K562 (cell line): ENCODE measurements around the gene BIRC5. TPM values are rescaled to one million over a fixed set of nuclear protein-coding genes. Genes with fewer than 3 reads are reported as not detected.

Experiments
- ATAC-seq: fragments of 200-7000 bp; cut with Tn5 transposase; 3 replicates; pipeline ENCODE4 v1.9.1; 2020; ENCODE audit warnings: moderate library complexity
- BruUV-seq: library from RNA; stranded (reverse); fragments of 400-500 nt; replicated peaks from 2 replicates; lab custom pipeline; 2021; lab: Mats Ljungman, UMichigan
- CTCF ChIA-PET: fragments of 300-600 bp; formaldehyde crosslinking; extraction: SDS; loops from one replicate; lab custom pipeline; 2021; ENCODE audit warnings: low intra/inter-chr PET ratio; lab: Yijun Ruan, JAX
- POLR2A ChIA-PET: fragments of 300-600, 350-650 bp; sonication (Branson Sonifier 250); formaldehyde crosslinking; extraction: SDS; loops from one replicate; lab custom pipeline; 2021; ENCODE audit warnings: antibody characterized with exemption, inconsistent platforms; lab: Yijun Ruan, JAX
- DNase-seq, 4 experiments: peaks; one replicate each; pipeline versions ENCODE4 v3.0.0 to v3.0.0-alpha.2; 2011 to 2018; ENCODE audit warnings: low spot score in 3 of 4, mixed read lengths in 3 of 4; ENCODE audit errors: extremely low read depth in 1 of 4
- FAIRE-seq: peaks from 2 replicates; lab custom pipeline; 2011; peaks lifted over from hg19 to GRCh38; lab: Jason Lieb, UNC
- H2AFZ ChIP-seq: 2 replicates; pipeline ENCODE4 v1.6.0; 2011; ENCODE audit warnings: low read depth, low read length, control low read depth, inconsistent platforms
- H3K27ac ChIP-seq: fragments of 200-600 bp; 3 replicates; pipeline ENCODE4 v1.8.0; 2011; ENCODE audit warnings: low read depth, mild to moderate bottlenecking, control low read depth, inconsistent platforms, low read length, moderate library complexity, mixed read lengths; ENCODE audit errors: extremely low read depth
- H3K27me3 ChIP-seq, 2 experiments: fragments of 300-600 bp in 1 of 2; 2 replicates in 1 of 2; 3 replicates in 1 of 2; pipeline versions ENCODE4 v1.6.0 to v1.8.0; 2011; ENCODE audit warnings: inconsistent platforms in 2 of 2, low read length in 2 of 2, mild to moderate bottlenecking in 1 of 2, mixed read lengths in 1 of 2, moderate library complexity in 1 of 2; ENCODE audit not compliant: control insufficient read depth in 2 of 2, insufficient read depth in 2 of 2
- H3K36me3 ChIP-seq: fragments of 300-600 bp; 3 replicates; pipeline ENCODE4 v1.8.0; 2011; ENCODE audit warnings: mild to moderate bottlenecking, low read length, inconsistent platforms; ENCODE audit not compliant: control insufficient read depth, insufficient read depth
- H3K4me1 ChIP-seq, 2 experiments: fragments of 200-600 bp in 1 of 2; replicated peaks in 1 of 2; 2 replicates in 1 of 2; 3 replicates in 1 of 2; pipeline versions ENCODE4 v1.5.1 to v1.8.0; 2011; ENCODE audit warnings: inconsistent platforms in 2 of 2, low read length in 2 of 2, mild to moderate bottlenecking in 1 of 2, mixed read lengths in 1 of 2, moderate library complexity in 1 of 2; ENCODE audit not compliant: control insufficient read depth in 2 of 2, insufficient read depth in 2 of 2
- H3K4me2 ChIP-seq: 2 replicates; pipeline ENCODE4 v1.6.1; 2011; ENCODE audit warnings: low read length, control low read depth, inconsistent platforms, mixed read lengths; ENCODE audit not compliant: insufficient read depth
- H3K4me3 ChIP-seq: fragments of 200-600 bp; sonication (generic), shearing (Covaris generic); 2 replicates; pipeline ENCODE4 v1.5.1; 2016; ENCODE audit warnings: control low read depth, inconsistent platforms
- H3K79me2 ChIP-seq: fragments of 200-600 bp; 3 replicates; pipeline ENCODE4 v1.8.0; 2011; ENCODE audit warnings: low read length, inconsistent platforms; ENCODE audit not compliant: control insufficient read depth, insufficient read depth
- H3K9ac ChIP-seq, 2 experiments: 2 replicates each; pipeline versions ENCODE4 v1.6.0 to v1.6.1; 2011; ENCODE audit warnings: low read depth in 2 of 2, low read length in 2 of 2, control low read depth in 1 of 2, inconsistent platforms in 1 of 2, mild to moderate bottlenecking in 1 of 2, mixed read lengths in 1 of 2; ENCODE audit not compliant: insufficient read depth in 1 of 2
- H3K9me1 ChIP-seq: one replicate; pipeline ENCODE4 v1.6.0; 2011; ENCODE audit warnings: inconsistent platforms, mild to moderate bottlenecking, low read length, moderate library complexity; ENCODE audit not compliant: control insufficient read depth, insufficient read depth
- H3K9me3 ChIP-seq: replicated peaks from 2 replicates; pipeline ENCODE4 v1.5.1; 2011; ENCODE audit warnings: low read depth, low read length, inconsistent platforms; ENCODE audit not compliant: control insufficient read depth, insufficient read depth
- H4K20me1 ChIP-seq: replicated peaks from 2 replicates; pipeline ENCODE4 v1.6.1; 2011; ENCODE audit warnings: low read length, inconsistent platforms, mixed read lengths; ENCODE audit not compliant: control insufficient read depth, insufficient read depth
- PHB ChIP-seq: fragments of 250-450 bp; sonication (Bioruptor Pico); IDR thresholded peaks from 2 replicates; pipeline ENCODE4 v1.5.0; 2021
- POLR2G ChIP-seq: fragments of 200-400 bp; formaldehyde crosslinking; IDR thresholded peaks from 2 replicates; pipeline ENCODE4 v1.6.1; 2017; ENCODE audit warnings: low read depth, mild to moderate bottlenecking, antibody characterized with exemption, low read length, moderate library complexity
- SUPT5H ChIP-seq: fragments of 450-650 bp; IDR thresholded peaks from 2 replicates; pipeline ENCODE4 v1.6.1; 2016
- ZBTB40 ChIP-seq, 2 experiments: fragments of 450-650 bp in 1 of 2; sonication (generic) in 1 of 2; formaldehyde crosslinking in 1 of 2; IDR thresholded peaks; 2 replicates each; pipeline versions ENCODE4 v1.7.1 to v1.9.0; 2016 to 2022; ENCODE audit warnings: inconsistent platforms in 1 of 2, mild to moderate bottlenecking in 1 of 2, missing genetic modification reagents in 1 of 2
- ZNF175 ChIP-seq: fragments of 200-800 bp; sonication (Bioruptor generic); IDR thresholded peaks from 2 replicates; pipeline ENCODE4 v1.6.1; 2016; ENCODE audit warnings: low read depth, mild to moderate bottlenecking, missing genetic modification characterization, missing compliant biosample characterization
- whole genome bisulfite sequencing: fragments of 100-300 bp; shearing (Covaris generic); methylation state at CpG from one replicate; pipeline ENCODE4 v1.1.6; 2016; ENCODE audit warnings: low coverage, mixed read lengths; ENCODE audit not compliant: insufficient coverage; ENCODE audit errors: missing lambda C conversion rate; 5-methylcytosine and 5-hydroxymethylcytosine counted together
- in situ Hi-C: fragments of 300-500 bp; cut with MboI; formaldehyde crosslinking; loops from 4 replicates; pipeline ENCODE4 v1.15.0; 2018; ENCODE audit warnings: inconsistent platforms, mixed read lengths
- intact Hi-C: fragments of 100-400 bp; cut with micrococcal nuclease; formaldehyde crosslinking; loops from 2 replicates; pipeline ENCODE4 v1.14.2; 2022
- polyA plus RNA-seq, 8 experiments: library from polyadenylated mRNA; depleted of rRNA in 4 of 8; stranded (reverse) in 5 of 8; unstranded in 3 of 8; fragments of >200 nt; fragmentation: Nextera tagmentation in 2 of 8; fragmentation: Illumina TruSeq in 1 of 8; extraction: Ambion mirVana in 2 of 8; extraction: Trizol in 1 of 8; gene quantifications; 2 replicates each; pipeline versions ENCODE4 v1.2.1 to v1.2.3, GENCODE V29; 2011 to 2014; ENCODE audit warnings: inconsistent platforms in 1 of 8, missing spikeins in 1 of 8
- total RNA-seq, 7 experiments: library from RNA; depleted of rRNA in 6 of 7; stranded (reverse); fragments of >200 nt in 6 of 7; fragmentation: Illumina TruSeq in 2 of 7; extraction: Trizol in 2 of 7; gene quantifications; 2 replicates each; pipeline versions ENCODE4 v1.2.1 to v1.2.3, GENCODE V29; 2011 to 2021; ENCODE audit warnings: low replicate concordance in 1 of 7

BIRC5 gene
- total and polyA plus RNA-seq, 9 of the 15 experiments (the other 6 are each of a cell fraction or from before 2014, with no cell fraction given), result 64.4 to 140 (median 101) TPM

GRCh38 chr17:78175643-78175981 lies 38.4 kb upstream of the BIRC5 start:
- H3K9me3 ChIP-seq, result no peaks in the 10 kb centered on the region
- ChIA-PET CTCF (interaction anchor here (2.6 kb wide), 1 partner anchor 63 kb away, joined by 34 read pairs; no protein-coding TSS in a partner anchor), POLR2A (interaction anchor here (1.5 to 3.7 kb wide), 8 partner anchors 9 to 91 kb away, joined by 4 to 27 read pairs (median 7); partner anchors contain the start of genes AFMID, TK1 and TMC6)
- DNase-seq, result no peak
- peaks cover 8% of the 10 kb centered on the region; the same call in 1 of the 2 replicates for H4K20me1 ChIP-seq
- H3K27me3 ChIP-seq, result no peaks in the 10 kb centered on the region
- no peaks in the 10 kb centered on the region for H3K9me1 ChIP-seq
- peak overlapping the region in 1 of 2 experiments; percentile 79; a peak in 2 of 4 replicates for H3K9ac ChIP-seq
- H3K4me1 ChIP-seq, result peaks cover 7 to 53% of the 10 kb centered on the region in 2 experiments
- no peak overlapping the region for H3K4me2 ChIP-seq
- no peak for TF ChIP-seq ZNF175 (CRISPR knock-in tag)
- TF ChIP-seq SUPT5H, result 0 out of 2 replicates have a peak, but pooled peaks have one; percentile 29
- peak; percentile 65 for TF ChIP-seq POLR2G
- TF ChIP-seq PHB, result no peak
- TF ChIP-seq ZBTB40 (IDR thresholded peaks at IDR 0.05), result no peak
- no peak for TF ChIP-seq ZBTB40 (CRISPR knock-in tag; IDR thresholded peaks at IDR 0.05)
- FAIRE-seq, result no peak
- peaks cover 95% of the 10 kb centered on the region; the same call in 2 of the 3 replicates for H3K36me3 ChIP-seq
- in situ Hi-C loops, result no loop called here
- no peak overlapping the region for H3K4me3 ChIP-seq
- no peak overlapping the region for H3K27ac ChIP-seq
- no peak overlapping the region for H2AFZ ChIP-seq
- 95% methylated on average over 8 of the region's 14 CpGs for WGBS
- BruUV-seq, result no TSS peak
- no peak for ATAC-seq
- intact Hi-C loops, result loop anchor here (5.0 kb wide), 1 partner anchor 33 kb away; no protein-coding TSS in a partner anchor
- H3K79me2 ChIP-seq, result peaks cover 13% of the 10 kb centered on the region
